T-helper 17 cell (primary cell): Measurements from ENCODE around the gene VPREB3. TPM values are rescaled to one million over a fixed set of nuclear protein-coding genes. Genes with fewer than 3 reads are reported as not detected.

Experiments
- ATAC-seq: fragments of 150-1000 bp; cut with Tn5 transposase; 2 replicates; pipeline ENCODE4 v1.10.0; 2021; ENCODE audit warnings: mild to moderate bottlenecking, moderate library complexity
- DNase-seq, 3 donors: peaks; one replicate each; pipeline versions ENCODE4 v3.0.0 to v3.0.0-alpha.2; 2020 to 2021
- H3K9me3 ChIP-seq: one replicate; pipeline ENCODE4 v1.7.0; 2013; ENCODE audit warnings: low read length, mild to moderate bottlenecking; ENCODE audit not compliant: control insufficient read depth, poor library complexity, severe bottlenecking
- H3K27ac Mint-ChIP-seq: one replicate; pipeline ENCODE4 v1.8.0; 2022; ENCODE audit warnings: mild to moderate bottlenecking, moderate library complexity, mixed read lengths
- H3K27me3 Mint-ChIP-seq: one replicate; pipeline ENCODE4 v1.8.0; 2022; ENCODE audit warnings: mixed read lengths
- H3K36me3 Mint-ChIP-seq: one replicate; pipeline ENCODE4 v1.8.0; 2022; ENCODE audit warnings: low read depth, mixed read lengths
- H3K4me1 Mint-ChIP-seq: one replicate; pipeline ENCODE4 v1.8.0; 2022; ENCODE audit warnings: mild to moderate bottlenecking, mixed read lengths
- H3K4me3 Mint-ChIP-seq: one replicate; pipeline ENCODE4 v1.8.0; 2022; ENCODE audit warnings: mild to moderate bottlenecking, moderate library complexity, mixed read lengths
- total RNA-seq, 4 donors: library from RNA in 2 of 4; stranded (reverse) in 2 of 4; gene quantifications; one replicate each; pipeline ENCODE4 v1.2.3 and lab custom pipeline; 2022 to 2026

The VPREB3 gene
- total RNA-seq, 2 donors from 2014 or later: 4.4 TPM; not detected in 1

- Mint-ChIP-seq H3K27ac (no peak overlapping the region), H3K36me3 (no peaks in the 10 kb centered on the region), H3K4me3 (peak overlapping the region; percentile 86), H3K27me3 (no peaks in the 10 kb centered on the region), H3K4me1 (peaks cover 20% of the 10 kb centered on the region)
- DNase-seq (no peak), ATAC-seq (no peak)
- H3K9me3 ChIP-seq: no peaks in the 10 kb centered on the region
Measured at GRCh38 chr22:23767303-23767672, 13.1 kb upstream of the VPREB3 start.

- no peak overlapping the region for H3K27ac Mint-ChIP-seq
Measured at GRCh38 chr22:23764899-23765881, 11.0 kb upstream of the VPREB3 start.

GRCh38 chr22:23763954-23764353 is 9.7 kb upstream of the VPREB3 start:
- H3K36me3 Mint-ChIP-seq: peaks cover 2% of the 10 kb centered on the region
- peaks cover 26% of the 10 kb centered on the region for H3K4me1 Mint-ChIP-seq
- no peaks in the 10 kb centered on the region for H3K9me3 ChIP-seq
- DNase-seq (no peak), ATAC-seq (no peak)
- H3K4me3 Mint-ChIP-seq: peak overlapping the region; percentile 59
- H3K27me3 Mint-ChIP-seq: no peaks in the 10 kb centered on the region
- no peak overlapping the region for H3K27ac Mint-ChIP-seq

More at GRCh38 chr22:23764899-23765881, 11.0 kb upstream of the VPREB3 start:
- peaks cover 2% of the 10 kb centered on the region for H3K36me3 Mint-ChIP-seq
- no peak for DNase-seq
- ATAC-seq: no peak
- H3K4me1 Mint-ChIP-seq: peaks cover 26% of the 10 kb centered on the region
- H3K27me3 Mint-ChIP-seq: no peaks in the 10 kb centered on the region
- H3K9me3 ChIP-seq: no peaks in the 10 kb centered on the region
- H3K4me3 Mint-ChIP-seq: no peak overlapping the region

GRCh38 chr22:23763579-23763945 is 9.3 kb upstream of the VPREB3 start:
- DNase-seq: peak in 1 of 3 donors; percentile 40
- H3K4me1 Mint-ChIP-seq: peaks cover 26% of the 10 kb centered on the region
- no peaks in the 10 kb centered on the region for H3K27me3 Mint-ChIP-seq
- H3K9me3 ChIP-seq: no peaks in the 10 kb centered on the region
- H3K36me3 Mint-ChIP-seq: peaks cover 2% of the 10 kb centered on the region
- peak; percentile 49 for ATAC-seq
- no peak overlapping the region for H3K27ac Mint-ChIP-seq
- H3K4me3 Mint-ChIP-seq: peak overlapping the region; percentile 59

DNA sequence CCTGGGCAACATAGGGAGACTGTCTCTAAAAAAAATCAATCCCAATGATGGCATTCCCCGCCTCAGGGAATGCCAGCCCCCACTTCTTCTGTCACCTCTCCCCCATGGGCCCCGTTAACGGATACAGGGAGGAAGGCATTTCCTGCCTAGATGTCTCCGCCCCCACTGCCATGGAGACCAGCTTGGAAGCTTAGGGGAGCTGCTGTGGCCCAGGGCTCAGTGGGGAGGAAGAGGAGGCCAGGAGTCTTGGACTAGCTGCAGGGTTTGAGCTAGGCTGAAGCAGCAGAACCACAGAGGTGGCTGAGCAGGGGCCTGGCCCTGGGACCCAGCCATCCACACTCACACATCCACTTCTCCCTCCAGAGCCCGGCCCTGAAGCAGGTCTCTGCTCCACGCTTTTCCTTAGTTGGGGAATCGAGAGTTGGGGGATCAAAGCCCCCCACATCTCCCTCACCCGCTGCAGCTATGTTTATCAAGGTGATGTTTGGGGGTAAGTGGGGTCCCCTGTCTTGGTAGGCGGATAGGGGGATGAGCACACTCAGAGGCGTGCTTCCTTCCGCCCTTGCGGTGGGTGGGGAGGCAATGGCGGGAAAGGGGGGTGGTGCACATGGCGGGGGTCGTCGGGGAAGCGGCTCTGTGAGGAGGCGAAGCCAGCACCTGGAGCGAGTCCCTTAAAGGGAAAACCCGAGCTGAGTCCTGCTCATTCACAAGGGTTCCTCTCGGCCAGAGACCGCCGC is 8.8 kb upstream of the VPREB3 start, which contains the start of gene C22orf15:
TSS of gene C22orf15 (plus strand) at position 149 of the 737 bp plus-strand sequence. CDS start at position 466, 317 bp downstream.
- no peak for ATAC-seq
- H3K27ac Mint-ChIP-seq: no peak within 1 kb of the TSS

DNA sequence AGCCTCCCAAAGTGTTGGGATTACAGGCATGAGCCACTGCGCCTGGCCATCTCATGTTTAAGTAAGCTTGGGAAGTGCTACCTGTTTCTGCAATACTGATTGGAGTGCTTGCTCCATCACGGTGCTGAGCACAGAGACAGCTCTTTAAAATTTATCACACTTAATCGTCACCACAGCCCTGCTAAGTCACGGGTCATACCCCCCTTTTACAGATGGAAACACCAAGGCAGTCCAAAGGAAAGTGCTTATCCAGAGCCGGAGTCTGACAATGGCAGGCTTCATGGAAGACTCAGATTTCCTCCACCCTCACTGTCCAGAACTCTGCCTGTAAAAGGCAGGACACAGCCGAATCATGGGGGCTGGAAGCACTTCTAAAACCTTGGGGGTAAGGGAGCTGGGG is 5.8 kb upstream of the VPREB3 start:
- ATAC-seq (no peak), DNase-seq (no peak)
- H3K9me3 ChIP-seq: no peaks in the 10 kb centered on the region
- Mint-ChIP-seq H3K4me1 (peaks cover 22% of the 10 kb centered on the region), H3K4me3 (no peak overlapping the region), H3K36me3 (peaks cover 2% of the 10 kb centered on the region), H3K27me3 (no peaks in the 10 kb centered on the region), H3K27ac (no peak overlapping the region)

More for the DNA sequence above, 8.8 kb upstream of the VPREB3 start, which contains the start of gene C22orf15:
- no peaks in the 10 kb centered on the region for H3K9me3 ChIP-seq
- DNase-seq: no peak
- peak within 1 kb of the TSS; percentile 59 for H3K4me3 Mint-ChIP-seq
- peaks cover 2% of the 10 kb centered on the region for H3K36me3 Mint-ChIP-seq
- no peaks in the 10 kb centered on the region for H3K27me3 Mint-ChIP-seq
- H3K4me1 Mint-ChIP-seq: peaks cover 26% of the 10 kb centered on the region

- H3K27me3 Mint-ChIP-seq: no peaks in the 10 kb centered on the region
- no peak for DNase-seq
Measured at GRCh38 chr22:23759566-23759965, 5.3 kb upstream of the VPREB3 start.

DNA sequence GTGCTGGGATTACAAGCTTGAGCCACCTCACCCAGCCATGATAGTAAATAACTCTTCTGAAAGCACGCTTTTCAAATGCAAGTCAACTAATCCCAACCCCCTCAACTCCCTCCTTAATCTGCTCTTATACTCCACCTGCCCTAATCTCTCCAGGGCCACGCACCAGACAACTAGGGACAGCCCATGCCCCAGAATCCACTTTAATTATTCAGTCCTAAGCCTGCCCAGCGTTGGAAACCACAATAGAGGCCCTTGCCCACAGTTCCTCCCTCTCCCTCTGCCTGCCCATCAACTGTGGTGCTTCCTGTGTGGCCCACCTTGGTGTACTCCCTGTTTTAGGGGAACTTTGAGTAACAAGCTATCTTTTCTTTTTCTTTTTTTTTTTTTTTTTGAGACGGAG is 2.7 kb upstream of the VPREB3 start:
- H3K4me3 Mint-ChIP-seq: no peak overlapping the region
- ATAC-seq (no peak), DNase-seq (no peak)
- no peak overlapping the region for H3K27ac Mint-ChIP-seq
- no peaks in the 10 kb centered on the region for H3K27me3 Mint-ChIP-seq
- H3K36me3 Mint-ChIP-seq: peaks cover 2% of the 10 kb centered on the region
- no peaks in the 10 kb centered on the region for H3K9me3 ChIP-seq
- peaks cover 9% of the 10 kb centered on the region for H3K4me1 Mint-ChIP-seq

More at GRCh38 chr22:23759566-23759965, 5.3 kb upstream of the VPREB3 start:
- ATAC-seq: no peak
- H3K4me3 Mint-ChIP-seq: no peak overlapping the region
- no peak overlapping the region for H3K27ac Mint-ChIP-seq
- peaks cover 22% of the 10 kb centered on the region for H3K4me1 Mint-ChIP-seq
- H3K9me3 ChIP-seq: no peaks in the 10 kb centered on the region
- peaks cover 2% of the 10 kb centered on the region for H3K36me3 Mint-ChIP-seq

GRCh38 chr22:23755711-23756110 is 1.5 kb upstream of the VPREB3 start:
- DNase-seq: no peak
- no peak for ATAC-seq
- H3K9me3 ChIP-seq: no peaks in the 10 kb centered on the region
- Mint-ChIP-seq H3K27ac (no peak overlapping the region), H3K27me3 (no peaks in the 10 kb centered on the region), H3K36me3 (peaks cover under 1% of the 10 kb centered on the region), H3K4me1 (peaks cover 7% of the 10 kb centered on the region), H3K4me3 (no peak overlapping the region)

DNA sequence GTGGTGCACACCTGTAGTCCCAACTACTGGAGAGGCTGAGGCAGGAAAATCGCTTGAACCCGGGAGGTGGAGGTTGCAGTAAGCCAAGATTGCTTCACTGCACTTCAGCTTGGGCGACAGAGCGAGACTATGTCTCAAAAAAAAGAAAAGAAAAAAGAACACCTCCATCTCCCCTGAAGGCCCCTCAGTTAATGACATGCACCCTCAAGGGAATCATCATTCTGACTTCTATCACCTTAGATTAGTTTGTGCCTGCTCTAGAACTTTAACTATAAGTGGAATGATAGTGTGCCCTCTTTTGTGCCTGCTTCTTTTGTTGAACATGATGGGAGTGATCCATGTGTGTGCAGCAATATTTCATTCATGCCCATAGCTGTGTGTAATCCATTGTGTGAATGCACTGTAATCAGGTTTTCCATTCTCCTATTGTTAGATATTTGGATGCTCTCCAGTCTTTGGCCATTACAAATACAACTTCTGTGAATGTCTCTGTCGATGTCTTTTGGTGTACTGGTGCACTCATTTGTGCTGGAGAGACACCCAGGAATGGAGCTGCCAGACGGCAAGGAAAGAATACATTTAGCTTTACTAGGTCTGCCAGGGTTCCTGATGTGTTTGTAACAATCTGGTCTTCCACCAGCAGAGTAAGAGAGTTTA is 883 bp upstream of the VPREB3 start:
- Mint-ChIP-seq H3K27ac (no peak overlapping the region), H3K4me3 (no peak overlapping the region), H3K27me3 (no peaks in the 10 kb centered on the region), H3K36me3 (no peaks in the 10 kb centered on the region), H3K4me1 (peaks cover 6% of the 10 kb centered on the region)
- no peak for DNase-seq
- ATAC-seq: no peak
- no peaks in the 10 kb centered on the region for H3K9me3 ChIP-seq

DNA sequence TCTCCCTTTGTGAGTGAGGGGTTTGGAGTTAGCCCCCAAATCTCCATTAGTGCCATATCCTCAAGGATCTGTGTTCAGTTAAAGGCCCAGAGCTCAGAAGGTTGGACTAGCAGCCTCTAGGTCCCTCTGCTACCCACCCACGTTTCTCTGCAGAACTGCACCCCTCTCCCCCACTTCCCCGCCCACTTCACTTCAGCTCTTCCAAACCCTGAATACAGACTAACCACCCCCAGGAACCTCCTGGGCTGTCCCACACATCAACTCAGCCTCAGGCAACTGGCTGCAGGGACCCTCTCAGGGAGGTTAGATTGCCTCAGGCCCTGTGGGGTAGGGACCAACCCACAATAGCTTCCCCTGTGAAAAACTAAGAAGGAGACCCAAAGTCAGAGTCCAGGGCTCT is 840 bp downstream of the VPREB3 start:
- H3K4me3 Mint-ChIP-seq: no peak overlapping the region

GRCh38 chr22:23752750-23753149 is 1.5 kb downstream of the VPREB3 start:
- Mint-ChIP-seq H3K36me3 (peaks cover 2% of the 10 kb centered on the region), H3K4me1 (peaks cover 11% of the 10 kb centered on the region), H3K27me3 (no peaks in the 10 kb centered on the region), H3K27ac (no peak overlapping the region), H3K4me3 (peak overlapping the region; percentile 80)
- H3K9me3 ChIP-seq: no peaks in the 10 kb centered on the region
- ATAC-seq (no peak), DNase-seq (no peak)

More for the DNA sequence above, 840 bp downstream of the VPREB3 start:
- H3K9me3 ChIP-seq: no peaks in the 10 kb centered on the region
- peaks cover 11% of the 10 kb centered on the region for H3K4me1 Mint-ChIP-seq
- no peak overlapping the region for H3K27ac Mint-ChIP-seq
- H3K27me3 Mint-ChIP-seq: no peaks in the 10 kb centered on the region
- DNase-seq: no peak
- peaks cover 2% of the 10 kb centered on the region for H3K36me3 Mint-ChIP-seq
- no peak for ATAC-seq
